ENCODE data around the gene RIMBP2.

Gene RIMBP2

GRCh38 chr12:130560321-130560720, 155.8 kb downstream of the RIMBP2 start:
- DNase-seq = no peak

GRCh38 chr12:130559806-130560205, 156.3 kb downstream of the RIMBP2 start:
- no peak for DNase-seq

DNA sequence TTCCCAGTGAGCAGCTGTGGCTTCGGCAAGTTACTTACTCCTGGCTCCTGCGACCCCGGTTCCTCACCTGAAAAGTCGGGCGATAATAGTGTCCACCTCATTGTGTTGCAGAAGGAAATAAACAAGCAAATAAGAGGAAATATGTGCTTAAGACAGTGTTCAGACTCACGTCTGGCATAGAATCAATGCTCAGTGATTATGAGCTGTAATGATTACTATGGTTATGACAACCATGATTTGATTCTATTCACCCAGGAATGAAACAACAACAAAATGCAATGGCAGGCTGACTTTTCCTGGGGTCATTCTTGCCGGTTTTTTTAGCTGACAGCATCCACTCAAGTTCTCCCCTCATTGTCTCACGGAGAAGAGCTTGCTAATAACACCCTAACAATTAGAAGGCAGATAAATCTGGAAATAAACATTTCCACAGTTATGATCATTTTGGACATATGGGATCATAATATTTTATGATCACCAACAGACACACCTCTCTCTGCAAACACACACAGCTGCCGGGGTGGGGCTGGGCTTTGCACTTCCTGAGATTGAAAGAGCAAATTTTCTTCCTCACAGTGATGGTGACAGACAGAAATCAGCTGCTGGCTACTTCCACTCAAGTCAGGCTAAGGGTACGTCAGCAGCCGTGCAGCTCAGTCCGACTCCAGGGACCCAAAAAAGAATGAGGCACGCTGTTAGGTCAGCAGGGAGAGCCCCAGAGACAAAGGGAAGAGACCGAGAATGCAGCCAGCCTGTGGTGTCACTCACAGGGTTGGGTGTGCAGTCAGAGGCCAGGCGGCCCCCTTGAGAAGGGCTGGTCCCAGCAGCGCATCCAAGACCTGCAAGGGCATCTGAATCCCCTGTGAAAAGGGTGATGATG, 158.0 kb downstream of the RIMBP2 start:
- DNase-seq = no peak

DNA sequence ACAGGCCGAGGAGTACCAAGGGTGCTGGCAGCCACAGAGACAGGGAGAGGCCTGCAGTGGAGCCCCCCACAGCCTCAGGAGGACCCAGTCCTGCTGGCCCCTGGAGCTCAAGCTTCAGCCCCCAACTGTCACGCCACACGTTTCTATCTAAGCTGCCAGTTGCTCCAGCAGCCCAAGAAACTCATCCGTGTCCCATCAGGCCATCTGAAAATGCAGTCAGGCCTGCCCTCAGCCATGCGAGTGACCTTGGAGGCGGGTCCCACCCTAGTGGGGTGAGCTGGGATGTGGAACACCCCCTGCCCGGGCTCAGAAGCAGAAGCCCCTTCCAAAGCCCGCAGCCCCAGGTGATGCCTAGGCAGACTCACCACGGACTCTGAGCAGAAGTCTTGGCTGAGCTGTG, 158.9 kb downstream of the RIMBP2 start:
- DNase-seq = no peak

DNA sequence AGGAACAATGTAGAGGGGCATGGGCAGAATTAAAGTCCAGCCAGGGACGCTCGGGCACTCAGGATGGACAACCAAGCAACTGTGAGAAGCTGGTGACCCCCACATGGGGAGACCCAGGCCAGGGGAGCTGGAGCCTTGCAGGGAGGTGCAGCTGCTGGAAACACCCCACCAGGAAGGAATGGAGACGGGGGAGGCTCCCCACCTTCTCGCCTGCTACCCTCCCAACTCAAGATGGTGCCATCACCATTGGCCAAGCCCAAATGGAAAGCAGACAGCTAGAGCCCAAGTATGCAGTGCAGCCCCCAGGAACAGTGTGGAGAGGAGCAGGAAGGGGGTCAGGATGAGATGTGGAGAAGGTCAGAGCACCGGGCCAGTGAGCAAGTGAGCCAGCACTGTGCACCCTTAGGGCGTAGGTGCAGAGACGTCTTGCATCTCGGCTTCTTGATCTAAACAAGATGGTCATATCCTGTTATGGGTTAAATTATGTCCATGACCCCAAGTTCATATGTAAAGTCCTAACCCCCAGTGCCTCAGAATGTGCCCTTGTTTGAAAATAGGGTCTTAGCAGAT, 159.5 kb downstream of the RIMBP2 start:
- DNase-seq = no peak

- peak; percentile 66 for DNase-seq
Observed at GRCh38 chr12:130555628-130556485, 160.2 kb downstream of the RIMBP2 start.

DNA sequence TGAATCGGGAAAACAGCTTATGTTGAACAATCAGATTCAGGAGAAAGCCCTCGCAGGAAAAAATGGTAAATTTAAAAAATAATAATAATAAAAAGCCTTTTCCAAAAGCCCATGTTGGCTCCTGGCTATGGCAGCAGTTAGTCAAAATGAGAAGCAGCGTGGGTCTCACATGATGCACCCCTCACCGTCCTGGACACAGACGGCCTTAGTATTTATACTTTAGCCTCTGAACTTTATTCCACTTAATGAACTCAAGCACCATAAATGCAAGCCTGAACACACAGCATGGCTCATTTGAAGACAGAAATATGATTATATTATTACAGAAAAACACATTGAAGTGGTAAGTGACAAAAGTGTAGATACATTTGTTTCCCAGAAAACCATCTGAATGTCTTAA, 160.9 kb downstream of the RIMBP2 start:
- no peak for DNase-seq

DNA sequence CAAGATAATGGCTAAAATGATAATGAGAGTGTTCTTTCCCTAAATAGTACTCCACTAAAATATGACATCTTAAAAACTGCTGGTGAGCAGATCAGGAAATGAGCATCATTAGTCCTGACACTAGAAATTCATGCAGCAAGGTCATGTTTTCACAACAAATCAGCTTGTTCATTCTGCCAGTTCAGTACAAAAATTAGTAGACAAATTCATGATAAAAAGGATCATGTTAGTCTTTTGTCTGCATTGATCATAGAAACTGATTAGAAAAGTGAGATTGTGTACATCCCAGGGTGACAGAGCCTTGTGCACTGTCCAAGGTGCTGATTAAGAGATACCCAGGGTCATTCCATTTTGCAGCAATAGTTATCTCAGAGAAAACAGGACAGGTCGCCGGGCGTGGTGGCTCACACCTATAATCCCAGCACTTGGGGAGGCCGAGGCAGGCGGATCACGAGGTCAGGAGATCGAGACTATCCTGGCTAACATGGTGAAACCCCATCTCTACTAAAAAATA, 163.6 kb downstream of the RIMBP2 start:
- DNase-seq = no peak

- no peak for DNase-seq
Observed at GRCh38 chr12:130549361-130549760, 166.7 kb downstream of the RIMBP2 start.

- DNase-seq = no peak
Observed at GRCh38 chr12:130547480-130548155, 168.5 kb downstream of the RIMBP2 start.

- DNase-seq = no peak
Observed at GRCh38 chr12:130546494-130546893, 169.6 kb downstream of the RIMBP2 start.

- DNase-seq = no peak
Observed at GRCh38 chr12:130545475-130545874, 170.6 kb downstream of the RIMBP2 start.

DNA sequence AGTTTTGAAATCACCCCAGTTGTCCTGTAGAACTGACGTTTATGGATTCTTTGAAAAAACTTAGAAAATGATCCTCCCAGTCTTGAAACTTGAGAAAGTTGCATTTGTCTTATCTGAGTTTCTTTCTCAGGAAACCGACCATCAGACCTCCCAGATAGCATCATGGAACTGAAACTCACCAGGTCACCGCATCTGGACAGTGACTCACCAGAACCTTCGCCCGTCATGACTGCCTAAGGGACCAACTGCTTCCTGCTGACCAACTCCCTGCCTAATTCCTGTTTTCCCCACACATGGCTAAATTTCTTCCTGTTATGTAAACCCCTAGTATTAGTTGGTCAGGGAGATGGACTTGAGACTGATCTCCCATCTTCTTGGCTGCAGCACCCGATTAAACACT, 175.7 kb downstream of the RIMBP2 start:
- DNase-seq = no peak

GRCh38 chr12:130538343-130539095, 177.6 kb downstream of the RIMBP2 start:
- no peak for DNase-seq

DNA sequence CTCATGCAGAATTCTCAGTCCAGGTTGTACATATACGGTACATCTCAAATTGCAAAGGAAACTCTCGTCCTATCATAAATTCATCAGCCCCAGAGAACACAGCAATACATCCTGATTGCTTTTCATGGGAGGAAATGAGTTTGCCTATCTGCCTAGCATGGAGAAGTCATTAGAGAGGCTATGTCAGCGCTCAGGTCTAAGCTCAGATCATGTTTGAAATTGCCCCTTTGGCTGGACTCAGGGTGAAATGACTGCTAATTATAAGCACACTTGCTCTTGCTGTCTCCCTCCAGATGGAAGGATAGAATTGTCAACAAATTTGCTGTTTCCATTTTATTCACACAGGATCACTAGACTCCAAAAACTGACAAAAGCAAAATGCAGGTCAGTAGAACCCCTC, 178.4 kb downstream of the RIMBP2 start:
- no peak for DNase-seq

- DNase-seq = no peak
Observed at GRCh38 chr12:130537051-130537450, 179.0 kb downstream of the RIMBP2 start.

GRCh38 chr12:130530429-130530828, 185.7 kb downstream of the RIMBP2 start:
- DNase-seq = no peak

- no peak for DNase-seq
Observed at GRCh38 chr12:130529781-130530180, 186.3 kb downstream of the RIMBP2 start.

GRCh38 chr12:130527239-130527638, 188.9 kb downstream of the RIMBP2 start:
- DNase-seq = no peak

GRCh38 chr12:130526813-130527212, 189.3 kb downstream of the RIMBP2 start:
- no peak for DNase-seq

- no peak for DNase-seq
Observed at GRCh38 chr12:130525384-130526172, 190.5 kb downstream of the RIMBP2 start.
